GF-D8 (cell line): Measurements from ENCODE around the gene FAAP100.

Experiments used
- DNase-seq: peaks from one replicate; lab custom pipeline; 2025; lab: John Stamatoyannopoulos, UW

FAAP100 gene

GRCh38 chr17:81511804-81512561 lies 40.2 kb downstream of the FAAP100 start:
- no peak for DNase-seq

- DNase-seq: no peak
Measured at GRCh38 chr17:81511554-81511803, 40.7 kb downstream of the FAAP100 start.

- no peak for DNase-seq
Measured at GRCh38 chr17:81510785-81511553, 41.2 kb downstream of the FAAP100 start.

DNA sequence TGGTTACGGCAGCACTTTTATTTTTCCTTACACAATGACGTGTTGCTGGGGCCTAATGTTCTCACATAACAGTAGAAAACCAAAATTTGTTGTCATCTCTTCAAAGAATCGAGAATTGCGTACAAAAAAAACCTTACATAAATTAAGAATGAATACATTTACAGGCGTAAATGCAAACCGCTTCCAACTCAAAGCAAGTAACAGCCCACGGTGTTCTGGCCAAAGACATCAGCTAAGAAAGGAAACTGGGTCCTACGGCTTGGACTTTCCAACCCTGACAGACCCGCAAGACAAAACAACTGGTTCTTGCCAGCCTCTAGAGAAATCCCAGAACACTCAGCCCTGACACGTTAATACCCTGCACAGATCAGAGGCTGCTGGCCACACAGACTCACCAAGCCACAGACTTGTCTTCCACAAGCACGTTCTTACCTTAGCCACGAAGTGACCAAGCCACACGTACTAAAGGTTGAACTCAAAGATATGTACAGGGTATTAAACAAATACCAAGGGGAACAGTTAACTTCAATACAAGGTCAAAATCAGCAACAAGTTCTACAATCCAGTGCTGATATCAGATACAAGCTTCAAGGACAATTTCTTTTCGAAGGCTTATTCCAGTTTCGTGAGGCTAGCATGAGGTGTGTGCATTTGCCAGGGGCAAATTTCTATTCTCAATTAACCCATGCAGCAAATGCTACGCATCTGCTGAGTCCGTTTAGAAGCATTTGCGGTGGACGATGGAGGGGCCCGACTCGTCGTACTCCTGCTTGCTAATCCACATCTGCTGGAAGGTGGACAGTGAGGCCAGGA lies 42.0 kb downstream of the FAAP100 start:
- no peak for DNase-seq

DNA sequence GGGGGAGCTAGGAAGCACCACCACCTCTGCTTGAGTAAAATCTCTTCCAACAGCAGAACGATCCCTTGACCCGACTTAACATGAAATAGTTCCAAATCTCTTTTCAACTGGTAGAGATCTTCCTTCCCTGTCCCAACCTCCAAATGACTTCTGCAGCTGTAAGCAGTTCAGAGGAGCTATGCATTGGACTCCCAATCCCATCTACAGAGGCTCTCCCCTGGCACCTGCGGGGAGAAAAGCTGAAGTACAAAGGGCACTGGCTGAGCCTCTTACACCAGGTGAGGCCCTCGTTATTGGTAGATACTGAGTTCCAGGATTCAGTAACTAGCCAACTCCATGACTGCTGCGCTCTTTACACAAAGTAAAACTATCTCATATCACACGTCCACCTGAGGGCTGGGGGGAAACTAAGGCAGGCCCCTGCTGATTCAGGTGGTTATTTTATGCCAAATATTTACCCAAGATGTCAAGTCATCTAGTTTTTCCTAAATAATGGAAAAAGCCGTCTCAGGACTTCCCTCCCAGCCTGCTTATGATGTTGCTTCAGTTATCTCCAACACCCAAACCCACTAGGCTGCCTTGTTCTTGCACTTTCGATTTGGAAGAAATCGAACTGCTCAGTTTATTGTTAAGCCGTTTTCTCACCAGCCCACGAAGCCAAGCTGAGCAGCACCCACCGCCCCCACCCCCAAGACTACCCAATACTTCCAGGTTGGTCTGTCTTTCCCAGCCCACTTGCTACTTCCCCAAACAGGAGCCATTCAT lies 42.8 kb downstream of the FAAP100 start:
- no peak for DNase-seq

DNA sequence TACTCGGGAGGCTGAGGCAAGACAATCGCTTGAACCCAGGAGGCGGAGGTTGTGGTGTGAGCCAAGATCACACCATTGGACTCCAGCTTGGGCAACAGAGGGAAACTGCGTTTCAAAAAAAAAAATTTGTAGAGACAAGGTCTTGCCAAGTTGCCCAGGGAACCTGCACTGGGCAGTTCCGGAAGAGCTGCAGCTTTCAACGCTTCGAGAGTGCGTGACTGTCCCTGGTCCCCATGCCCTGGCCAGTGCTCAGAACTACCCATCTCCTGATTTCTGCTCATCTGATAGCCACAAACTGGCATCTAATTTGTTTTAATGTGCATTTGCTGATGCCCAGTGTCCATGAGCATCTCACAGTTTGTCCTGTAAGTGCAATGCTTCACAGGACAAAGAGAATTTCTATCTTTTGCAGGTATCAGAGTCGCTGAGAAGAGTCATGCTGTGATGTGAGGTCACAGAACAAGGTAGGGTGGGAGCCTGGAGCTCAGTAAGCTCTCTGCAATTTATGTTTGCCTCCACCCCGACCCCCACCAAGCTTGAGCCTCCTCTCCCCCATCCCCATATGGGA lies 43.4 kb downstream of the FAAP100 start:
- DNase-seq: no peak

DNA sequence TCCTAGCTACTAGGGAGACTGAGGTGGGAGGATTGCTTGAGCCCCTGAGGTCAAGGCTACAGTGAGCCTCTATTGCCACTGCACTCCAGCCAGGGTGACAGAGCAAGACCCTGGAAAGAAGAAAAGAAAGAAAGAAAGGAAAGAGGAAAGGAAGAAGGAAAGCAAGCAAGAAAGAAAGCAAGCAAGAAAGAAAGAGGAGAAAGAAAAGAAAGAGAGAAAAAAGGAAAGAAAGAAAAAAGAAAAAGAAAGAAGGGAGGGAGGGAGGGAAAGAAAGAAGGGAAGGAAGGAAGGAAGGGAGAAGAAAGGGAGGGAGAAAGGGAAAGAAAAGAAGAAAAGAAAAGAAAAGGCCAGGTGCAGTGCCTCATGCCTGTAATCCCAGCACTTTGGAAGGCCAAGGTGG lies 48.5 kb downstream of the FAAP100 start:
- no peak for DNase-seq

- no peak for DNase-seq
Measured at GRCh38 chr17:81502471-81503017, 49.6 kb downstream of the FAAP100 start.

- DNase-seq: no peak
Measured at GRCh38 chr17:81500047-81500446, 52.1 kb downstream of the FAAP100 start.

- DNase-seq: no peak
Measured at GRCh38 chr17:81499601-81499970, 52.6 kb downstream of the FAAP100 start.

GRCh38 chr17:81498953-81499600 lies 53.1 kb downstream of the FAAP100 start:
- DNase-seq: no peak

- no peak for DNase-seq
Measured at GRCh38 chr17:81494626-81495377, 57.4 kb downstream of the FAAP100 start.

DNA sequence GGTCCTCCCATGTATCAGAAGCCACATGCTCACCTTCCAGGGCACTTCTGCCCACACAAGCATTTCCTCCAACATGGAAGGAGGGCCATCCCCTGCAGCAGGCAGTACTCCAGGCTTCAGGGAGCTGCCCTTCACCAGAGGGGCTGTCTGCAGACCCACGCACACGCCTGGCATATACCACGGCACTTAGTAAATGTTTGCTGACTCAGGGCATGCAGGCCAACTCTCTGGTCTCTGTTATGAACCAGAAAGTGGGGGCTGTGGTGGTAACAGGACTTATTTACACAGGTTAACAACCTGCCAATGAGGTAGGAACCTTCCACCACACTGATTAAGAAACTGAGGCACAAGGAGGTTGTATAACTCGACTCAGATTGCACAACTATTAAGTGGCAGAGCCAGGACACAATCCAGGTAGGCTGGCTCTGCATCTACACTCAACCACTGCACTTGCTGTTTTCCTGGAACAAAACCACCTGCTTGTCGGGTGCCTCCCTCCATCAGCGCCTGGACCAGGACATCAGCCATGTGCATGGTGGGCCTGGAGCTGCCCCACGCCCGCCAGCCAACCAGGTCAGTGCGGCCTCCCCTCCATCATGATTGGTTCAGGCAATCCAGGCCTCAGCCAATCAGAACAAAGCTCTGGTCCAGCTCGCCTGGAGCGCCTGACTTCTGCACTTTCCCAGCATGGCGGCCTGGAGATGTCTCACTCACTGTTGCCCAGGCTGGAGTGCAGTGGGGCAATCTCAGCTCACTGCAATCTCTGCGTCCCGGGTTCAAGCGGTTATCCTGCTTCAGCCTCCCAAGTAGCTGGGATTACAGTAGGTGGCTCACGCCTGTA lies 58.7 kb downstream of the FAAP100 start:
- no peak for DNase-seq

DNA sequence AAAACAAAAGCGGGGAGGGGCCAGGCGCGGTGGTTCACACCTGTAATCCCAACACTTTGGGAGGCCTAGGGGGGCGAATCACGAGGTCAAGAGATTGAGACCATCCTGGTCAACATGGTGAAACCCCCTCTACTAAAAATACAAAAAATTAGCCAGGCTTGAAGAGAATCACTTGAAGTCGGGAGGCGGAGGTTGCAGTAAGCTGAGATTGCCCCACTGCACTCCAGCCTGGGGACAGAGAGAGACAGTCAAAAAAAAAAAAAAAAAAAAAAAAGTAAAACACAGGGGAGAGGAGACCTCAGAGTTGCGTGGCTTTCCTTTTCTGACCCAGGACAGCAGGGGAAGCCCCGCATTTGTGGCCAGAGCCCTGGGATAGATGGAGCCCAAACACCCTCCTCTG lies 59.4 kb downstream of the FAAP100 start:
- DNase-seq: no peak

- DNase-seq: no peak
Measured at GRCh38 chr17:81492202-81492601, 60.0 kb downstream of the FAAP100 start.

DNA sequence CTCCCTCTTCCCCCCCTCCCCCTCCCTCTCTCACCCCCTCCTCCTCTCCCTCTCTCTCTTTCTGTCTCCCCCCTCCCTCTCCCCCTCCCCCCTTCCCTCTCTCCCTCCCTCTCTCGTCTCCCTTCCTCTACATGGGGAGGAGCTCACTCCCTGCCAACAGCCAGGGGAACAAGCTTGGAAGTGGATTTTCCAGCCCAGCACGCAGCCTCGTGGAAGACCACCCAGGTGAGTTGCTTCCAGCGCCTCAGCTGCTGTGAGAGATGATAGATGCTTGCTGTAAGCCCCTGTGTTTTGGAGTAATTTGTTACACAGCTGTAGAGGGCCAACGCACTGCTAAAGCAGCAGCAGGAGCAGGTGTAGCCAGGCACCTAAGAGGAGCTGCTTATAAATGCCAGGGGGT lies 60.4 kb downstream of the FAAP100 start:
- DNase-seq: no peak

DNA sequence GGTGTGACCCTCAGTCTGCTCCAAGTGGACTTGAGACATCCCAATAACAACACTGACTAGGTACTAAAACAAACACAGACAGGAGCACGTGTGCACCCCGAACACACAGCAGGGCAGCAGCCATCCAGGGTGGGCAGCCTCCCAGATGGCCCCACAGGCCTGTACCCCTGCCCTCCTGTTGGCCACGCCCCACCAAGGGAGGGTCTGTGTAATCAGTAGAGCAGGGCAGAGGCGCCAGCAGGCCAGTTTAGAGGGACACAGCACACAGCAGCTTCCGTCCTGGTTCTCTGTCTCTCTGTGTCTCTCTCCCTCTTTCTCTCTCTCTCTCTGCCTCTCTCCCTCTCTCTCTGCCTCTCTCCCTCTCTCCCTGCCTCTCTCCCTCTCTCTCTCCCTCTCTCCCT lies 61.0 kb downstream of the FAAP100 start:
- no peak for DNase-seq

- no peak for DNase-seq
Measured at GRCh38 chr17:81489998-81490992, 61.9 kb downstream of the FAAP100 start.
